ENCODE data around the gene MICOS13.

The MICOS13 gene

DNA sequence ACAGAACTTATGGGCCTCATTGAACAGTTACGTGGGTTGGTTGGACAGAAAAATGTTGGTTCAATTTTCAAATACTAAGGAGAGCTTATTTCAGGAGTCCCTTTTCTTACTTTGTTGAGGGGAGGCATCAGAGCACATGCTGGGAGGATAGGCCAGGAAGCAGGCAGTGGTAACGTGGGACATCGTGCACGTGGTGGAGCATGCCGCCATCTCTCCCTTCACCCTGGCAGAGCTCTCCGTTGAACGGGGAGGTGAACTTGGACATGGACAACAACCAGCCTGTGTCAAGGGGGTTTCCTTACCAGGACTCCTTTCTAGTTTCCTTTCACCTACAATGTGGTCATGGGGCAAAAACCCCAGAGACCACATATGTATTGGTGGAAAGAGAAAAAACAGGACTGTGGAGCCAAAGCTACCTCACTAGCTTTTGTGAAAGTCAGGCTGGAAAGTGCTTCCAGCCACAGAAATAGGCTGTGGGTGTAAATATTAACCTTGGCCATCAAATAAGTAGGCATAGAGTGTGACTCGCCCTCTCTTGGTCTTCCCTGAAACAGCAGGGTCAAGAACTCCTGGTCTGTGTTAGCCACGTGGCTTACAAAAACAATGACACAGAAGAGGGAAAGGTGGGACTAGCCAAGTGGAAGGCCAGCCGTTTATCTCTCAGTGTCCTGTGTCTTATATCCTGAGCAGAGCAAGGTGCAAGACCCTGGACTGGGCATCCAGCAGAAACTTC is 14.4 kb downstream of the MICOS13 start:
- no peak for DNase-seq

- no peak for DNase-seq
Measured at GRCh38 chr19:5664515-5664914, 15.8 kb downstream of the MICOS13 start.

- DNase-seq: no peak
Measured at GRCh38 chr19:5663904-5664303, 16.4 kb downstream of the MICOS13 start.

DNA sequence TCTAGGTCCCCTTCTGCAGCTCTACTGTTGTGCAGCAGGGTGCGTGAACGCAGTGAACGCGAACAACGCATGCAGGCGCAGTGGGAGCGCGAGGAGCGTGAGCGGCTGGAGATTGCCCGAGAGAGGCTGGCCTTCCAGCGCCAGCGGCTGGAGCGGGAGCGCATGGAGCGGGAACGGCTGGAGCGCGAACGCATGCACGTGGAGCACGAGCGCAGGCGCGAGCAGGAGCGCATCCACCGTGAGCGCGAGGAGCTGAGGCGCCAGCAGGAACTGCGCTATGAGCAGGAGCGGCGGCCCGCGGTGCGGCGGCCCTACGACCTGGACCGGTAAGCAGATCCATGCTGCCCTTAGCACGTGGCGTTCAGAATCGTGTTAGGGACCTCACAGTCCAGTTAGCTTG is 18.8 kb downstream of the MICOS13 start:
- DNase-seq: no peak

DNA sequence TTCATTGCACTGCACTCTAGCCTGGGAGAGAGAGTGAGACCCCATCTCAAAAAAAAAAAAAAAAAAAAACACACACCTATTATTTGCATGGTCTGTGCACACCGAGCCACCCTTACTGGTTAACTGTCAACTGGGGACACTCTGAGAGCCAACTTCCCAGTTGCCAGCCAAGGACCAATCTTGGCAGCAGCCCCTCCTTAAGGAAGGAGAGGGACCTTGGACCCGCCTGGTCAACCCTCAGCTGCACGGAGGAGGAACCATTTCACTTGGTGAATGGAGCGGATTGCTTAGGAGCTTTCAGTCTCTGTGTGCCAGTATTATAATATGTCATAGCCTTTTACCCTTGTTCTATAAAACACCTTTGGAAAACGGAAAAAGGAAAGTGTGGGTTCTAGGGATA is 24.9 kb downstream of the MICOS13 start:
- no peak for DNase-seq

GRCh38 chr19:5654931-5655330 is 25.4 kb downstream of the MICOS13 start:
- no peak for DNase-seq

DNA sequence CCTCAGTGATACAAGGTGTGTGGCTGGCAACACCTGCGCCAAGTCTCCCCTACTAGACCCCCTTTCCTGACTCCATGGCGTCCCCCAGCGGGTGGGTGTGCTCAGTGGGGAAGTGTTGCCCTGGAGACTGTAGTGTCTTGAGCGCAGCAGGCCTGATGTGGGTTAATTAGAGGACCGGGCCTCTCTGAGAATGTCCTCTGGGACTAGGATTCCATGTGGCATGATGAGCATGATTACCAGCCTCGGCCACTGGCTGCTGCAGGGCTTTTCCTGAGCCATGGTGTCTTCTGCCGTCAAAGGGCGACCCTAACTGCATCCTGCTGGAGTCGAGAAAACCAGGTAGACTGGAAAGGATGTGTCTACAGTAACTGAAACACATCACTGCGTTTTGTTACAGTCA is 28.1 kb downstream of the MICOS13 start:
- no peak for DNase-seq

DNA sequence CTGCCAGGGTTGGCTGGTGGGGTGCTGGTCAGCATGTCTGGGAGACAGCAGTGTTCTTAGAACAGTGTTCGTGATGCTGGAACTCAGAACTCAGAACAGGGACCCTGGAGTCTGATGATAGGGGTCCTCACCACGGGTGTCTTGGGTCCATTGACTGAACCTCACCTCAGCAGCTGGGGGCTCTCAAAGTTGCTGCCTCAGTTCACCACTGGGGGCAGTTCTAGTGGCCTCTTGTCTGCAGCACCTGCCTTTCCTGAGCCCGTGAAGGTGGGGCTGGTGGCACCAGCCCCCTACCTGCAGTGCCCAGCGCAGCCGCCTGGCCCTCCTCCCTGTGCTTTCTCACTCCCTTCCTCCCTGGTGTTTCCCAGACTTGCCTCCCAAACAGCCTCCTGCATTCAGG is 29.0 kb downstream of the MICOS13 start:
- no peak for DNase-seq

DNA sequence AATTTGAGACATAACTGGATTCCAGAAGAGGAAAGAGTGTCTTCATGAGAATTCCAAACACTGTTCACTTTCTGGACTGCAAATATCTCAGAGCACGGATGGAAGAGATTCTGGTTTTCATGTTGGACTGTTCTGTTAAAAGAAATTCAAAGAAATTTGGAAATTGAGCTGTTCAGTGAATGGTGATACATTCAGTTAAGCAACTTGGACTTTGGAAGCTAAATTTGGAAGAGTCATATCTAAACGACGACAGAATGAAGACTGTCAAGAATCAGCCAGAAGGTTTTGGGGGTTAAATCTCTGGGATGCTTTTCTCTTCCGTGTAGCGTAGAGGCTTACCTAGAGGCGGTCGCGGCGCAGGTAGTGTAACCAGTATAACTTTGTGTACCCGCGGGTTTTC is 31.9 kb downstream of the MICOS13 start:
- DNase-seq: no peak

DNA sequence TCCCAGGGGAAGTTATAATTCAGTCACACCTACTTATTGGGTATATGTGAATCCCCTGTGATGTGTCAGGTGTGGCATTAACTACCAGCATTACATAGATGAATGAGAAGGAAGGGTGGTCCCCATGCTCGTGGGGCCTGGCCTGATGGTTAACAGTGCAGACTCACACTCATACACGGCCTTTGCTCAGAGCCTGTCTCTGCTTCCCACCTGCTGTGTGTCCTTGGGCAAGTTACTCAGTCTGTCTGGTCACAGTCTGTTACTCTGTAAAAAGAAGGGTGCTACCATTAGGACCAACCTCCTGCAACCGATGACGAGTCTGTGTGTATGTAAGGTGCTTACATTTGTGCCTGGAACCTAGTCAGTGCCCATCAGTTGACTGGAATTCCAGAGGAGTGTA is 33.6 kb downstream of the MICOS13 start:
- DNase-seq: no peak

- DNase-seq: no peak
Measured at GRCh38 chr19:5645409-5645808, 34.9 kb downstream of the MICOS13 start.

DNA sequence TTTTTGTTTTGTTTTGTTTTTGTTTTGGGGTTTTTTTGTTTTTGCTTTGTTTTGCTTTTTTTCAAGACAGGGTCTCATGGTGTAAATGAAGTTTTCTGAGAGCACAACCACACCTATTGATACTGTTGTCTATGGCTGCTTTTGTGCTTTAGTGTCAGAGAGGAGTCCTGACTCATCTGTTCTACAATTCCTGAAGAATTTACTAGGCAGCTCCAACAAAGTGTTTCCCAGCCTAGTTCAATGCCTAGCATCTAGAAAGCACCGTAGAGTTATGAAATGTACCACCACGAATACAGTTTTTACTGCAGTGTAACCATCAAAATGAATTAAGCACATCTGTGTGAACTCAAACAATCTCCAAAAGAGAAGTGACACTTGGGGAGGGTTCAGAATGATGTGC is 36.3 kb downstream of the MICOS13 start:
- DNase-seq: no peak

DNA sequence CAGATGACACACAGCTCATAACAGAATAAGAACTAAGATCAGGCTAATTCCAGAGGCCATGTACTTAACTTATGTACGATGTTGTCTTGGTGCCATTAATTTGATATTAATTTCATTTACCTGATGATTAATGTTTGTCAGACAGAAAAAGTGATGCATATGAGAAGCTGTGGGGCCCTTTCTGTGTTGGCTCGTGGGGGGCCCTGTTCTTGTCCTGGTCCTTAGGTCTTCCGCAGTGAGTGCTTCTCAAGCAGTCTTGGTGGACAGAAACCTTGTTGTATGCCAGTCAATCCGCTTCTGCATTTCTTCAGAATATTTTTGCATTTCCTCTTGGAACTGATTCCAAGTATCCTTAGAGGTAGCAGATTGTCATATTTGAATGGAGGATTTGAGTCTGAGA is 37.3 kb downstream of the MICOS13 start:
- no peak for DNase-seq

GRCh38 chr19:5642204-5642603 is 38.1 kb downstream of the MICOS13 start:
- no peak for DNase-seq

DNA sequence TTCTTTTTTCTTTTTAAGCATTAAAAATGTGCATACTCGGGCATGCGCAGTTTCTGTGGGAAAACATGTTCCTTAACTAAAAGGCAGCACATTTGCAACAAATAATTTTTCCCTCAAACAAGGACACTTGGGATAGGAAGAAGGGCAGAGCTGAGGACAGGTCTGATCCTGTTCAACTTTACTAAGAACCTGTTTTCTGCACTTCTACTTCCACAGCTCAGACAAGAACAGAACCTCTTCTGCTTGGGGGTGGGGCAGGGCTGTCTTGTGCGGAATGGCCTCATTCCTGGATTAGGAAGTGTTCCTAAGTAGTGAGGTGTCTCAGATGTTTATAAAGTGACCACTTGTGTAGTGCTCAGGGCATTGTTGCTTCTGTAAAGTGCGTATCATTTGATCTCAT is 39.1 kb downstream of the MICOS13 start:
- DNase-seq: no peak

GRCh38 chr19:5637971-5638370 is 42.3 kb downstream of the MICOS13 start:
- no peak for DNase-seq

GRCh38 chr19:5635427-5635826 is 44.9 kb downstream of the MICOS13 start:
- no peak for DNase-seq

DNA sequence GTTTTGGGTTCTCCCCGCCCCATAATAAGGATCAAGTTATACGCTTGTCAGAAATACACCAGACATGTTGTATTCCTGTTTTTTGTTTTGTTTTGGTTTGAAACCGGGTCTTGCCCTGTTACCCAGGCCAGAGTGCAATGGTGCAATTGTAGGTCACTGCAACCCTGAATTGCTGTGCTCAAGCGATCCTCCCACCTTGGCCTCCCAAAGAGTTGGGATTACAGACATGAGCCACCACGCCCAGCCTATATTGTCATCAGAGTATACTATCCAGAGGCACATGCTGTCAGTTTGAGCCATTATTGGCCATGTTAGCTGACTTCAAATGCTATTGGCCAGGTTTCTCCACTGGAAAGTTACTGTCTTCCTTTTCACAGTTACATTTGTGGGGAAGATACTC is 47.7 kb downstream of the MICOS13 start:
- no peak for DNase-seq

DNA sequence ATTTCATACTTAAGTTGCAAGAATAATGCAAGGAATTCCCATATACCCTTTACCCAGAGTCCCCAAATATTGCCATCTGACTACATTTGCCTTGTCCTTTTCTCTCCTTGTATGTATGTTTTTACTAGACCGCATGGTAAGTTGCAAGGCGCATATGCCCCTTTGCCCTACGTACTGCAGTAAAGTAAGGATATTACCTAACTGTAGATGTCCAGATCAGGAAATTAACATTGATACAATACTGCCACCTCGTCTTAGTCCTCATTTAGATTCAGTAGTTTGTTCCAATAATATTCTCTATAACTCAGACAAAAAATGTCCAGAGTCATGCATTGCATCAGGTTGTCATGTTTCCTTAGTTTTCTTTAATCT is 48.1 kb downstream of the MICOS13 start:
- no peak for DNase-seq

DNA sequence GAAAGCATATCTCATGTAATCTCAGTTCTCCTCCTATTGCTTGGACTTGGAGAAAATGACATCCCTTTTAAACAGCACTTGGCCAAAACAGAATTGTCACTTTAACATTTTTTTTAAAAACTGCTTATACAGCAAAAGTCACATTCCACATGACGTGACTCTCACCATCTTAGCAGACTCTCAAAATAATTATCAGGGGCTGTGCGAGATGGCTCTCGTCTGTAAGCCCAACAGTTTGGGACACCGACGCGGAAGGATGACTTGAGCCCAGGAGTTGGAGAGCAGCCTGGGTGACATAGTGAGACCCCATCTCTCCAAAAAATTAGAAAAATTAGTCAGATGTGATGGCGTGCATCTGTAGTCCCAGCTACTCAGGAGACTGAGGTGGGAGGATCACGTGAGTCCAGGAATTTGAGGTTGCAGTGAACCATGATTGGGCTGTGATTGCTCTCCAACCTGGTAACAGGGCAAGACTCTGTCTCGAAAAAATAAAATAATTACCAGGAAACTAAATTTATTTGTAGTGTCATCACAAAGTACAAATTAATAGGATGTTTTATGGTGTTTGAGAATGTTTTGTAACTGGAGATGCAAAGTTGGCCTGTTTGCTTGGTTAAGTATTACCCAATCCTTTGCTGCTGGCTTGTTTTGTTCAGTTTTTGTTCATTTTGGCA is 48.6 kb downstream of the MICOS13 start:
- no peak for DNase-seq

DNA sequence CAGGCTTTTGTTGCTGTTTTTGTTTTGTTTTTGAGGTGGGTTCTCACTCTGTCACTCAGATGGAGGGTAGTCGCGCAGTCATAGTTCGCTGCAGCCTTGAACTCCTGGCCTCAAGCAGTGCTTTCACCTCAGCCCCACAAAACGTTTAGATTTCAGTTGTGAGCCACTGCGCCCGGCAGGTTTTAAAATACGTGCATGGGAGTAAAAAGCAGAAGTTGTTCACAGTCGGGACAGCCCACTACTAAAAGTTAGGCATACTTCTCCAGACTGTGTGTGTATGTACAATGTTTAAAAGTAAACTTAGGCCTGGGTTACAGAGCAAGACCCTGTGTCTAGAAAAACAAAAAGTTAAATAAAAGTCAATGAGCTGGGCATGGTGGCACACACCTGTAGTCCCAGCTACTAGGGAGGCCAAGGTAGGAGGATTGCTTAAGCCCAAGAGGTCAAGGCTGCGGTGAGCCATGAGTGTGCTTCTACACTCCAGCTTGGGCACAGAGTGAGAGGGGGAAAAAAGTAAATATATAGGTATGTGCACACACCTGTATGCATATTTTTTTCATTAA is 51.3 kb downstream of the MICOS13 start:
- DNase-seq: peak in 1 of 2 donors; percentile 45

GRCh38 chr19:5628461-5628860 is 51.9 kb downstream of the MICOS13 start:
- no peak for DNase-seq
